Ovary (tissue), 9 donors: ENCODE results near the gene GLI3. TPM values are rescaled to one million over a fixed set of nuclear protein-coding genes. Genes with fewer than 3 reads are reported as not detected.

Experiments used
- DNase-seq, 5 donors: peaks; one replicate each; pipeline ENCODE4 v3.0.0-alpha.2; 2019 to 2020
- H3K27ac ChIP-seq, 2 donors: fragments of 200-600 bp; one replicate each; pipeline versions ENCODE4 v1.5.1 to v1.8.0; 2019 to 2022
- H3K27me3 ChIP-seq: fragments of 200-600 bp; one replicate; pipeline ENCODE4 v1.8.0; 2022
- H3K36me3 ChIP-seq: fragments of 200-600 bp; sonication (generic); one replicate; pipeline ENCODE4 v1.5.1; 2019
- H3K4me1 ChIP-seq: one replicate; pipeline ENCODE4 v1.8.1; 2013; ENCODE audit warnings: mild to moderate bottlenecking, moderate library complexity; ENCODE audit not compliant: insufficient read depth
- H3K4me3 ChIP-seq: fragments of 200-600 bp; sonication (generic); one replicate; pipeline ENCODE4 v1.5.1; 2017
- H3K9me3 ChIP-seq, 2 donors: fragments of 200-600 bp in 1 of 2; sonication (generic) in 1 of 2; one replicate each; pipeline versions ENCODE4 v1.5.1 to v1.8.1; 2013 to 2019; ENCODE audit warnings: mild to moderate bottlenecking in 1 of 2, moderate library complexity in 1 of 2
- EP300 ChIP-seq: sonication (generic); formaldehyde crosslinking; IDR thresholded peaks from one replicate; pipeline ENCODE4 v1.6.1; 2017; ENCODE audit warnings: antibody characterized with exemption
- POLR2A ChIP-seq: fragments of 450-650 bp; IDR thresholded peaks from one replicate; pipeline ENCODE4 v1.6.1; 2017; ENCODE audit warnings: antibody characterized with exemption, mild to moderate bottlenecking, moderate library complexity
- WGBS, 3 donors: extraction: QIAGEN DNeasy Blood & Tissue Kit in 1 of 3; methylation state at CpG; one replicate each; pipeline versions ENCODE4 v1.1.5 to v1.1.7; 2013 to 2017; 5-methylcytosine and 5-hydroxymethylcytosine counted together
- intact Hi-C, 4 donors: fragments of 100-400 bp; cut with DNase I; formaldehyde crosslinking; loops; one replicate each; pipeline versions ENCODE4 v1.11.0 to v1.15.1; 2022 to 2023
- polyA plus RNA-seq, 2 donors: library from polyadenylated mRNA; stranded (reverse); fragments of 200-250 nt in 1 of 2; fragments of 350-450 nt in 1 of 2; fragmentation: Illumina TruSeq in 1 of 2; extraction: RNeasy Lipid Tissue Mini Kit (QIAGEN cat#74804) in 1 of 2; gene quantifications; one replicate each; pipeline ENCODE4 v1.2.3, GENCODE V29; 2013 to 2014
- total RNA-seq, 7 donors: library from RNA; depleted of rRNA in 2 of 7; stranded (reverse); fragments of >200 nt in 2 of 7; fragmentation: NEBNext Ultra II Directional in 3 of 7; extraction: Animal tissue kit (Norgen Biotek cat#: 25700) in 3 of 7; gene quantifications; one replicate each; pipeline versions ENCODE4 v1.1.0 to v1.2.4, GENCODE V29; 2016 to 2023
- TF ChIP-seq, protein P1 (sequence below), 3 donors: fragments of 450-650 bp in 2 of 3; fragments of 200-600 bp in 1 of 3; IDR thresholded peaks; one replicate each; pipeline versions ENCODE4 v1.5.1 to v1.8.0; 2016 to 2022; ENCODE audit warnings: antibody characterized with exemption in 3 of 3, mild to moderate bottlenecking in 1 of 3
- donor health status: DM: no; HTN: no; CAD: no; lungs with moderate emphysema.
- donor health status: DM: no; HTN: no; CAD: no.
- donor health status: Bipolar disorder and iron deficiency.
- donor health status: DM: yes; HTN: yes; CAD: no.
- donor health status: DM: no; HTN: no; CAD: no.
- donor health status: DM: yes; HTN: yes; CAD: no.

Gene GLI3
- total and polyA plus RNA-seq, 9 donors = 9.5 to 67.1 (median 50.5) TPM

- Histone ChIP-seq H3K27me3 (no peaks in the 10 kb centered on the region), H3K27ac (no peak overlapping the region), H3K36me3 (no peaks in the 10 kb centered on the region), H3K4me3 (no peak overlapping the region), H3K4me1 (peaks cover 3% of the 10 kb centered on the region), H3K9me3 (no peaks in the 10 kb centered on the region)
- whole genome bisulfite sequencing, 3 donors = 62 to 67% (median 63%) methylated on average over 2 of the region's 2 CpGs
- no peak for DNase-seq
- intact Hi-C loops = no loop called here
- TF ChIP-seq POLR2A (no peak), EP300 (no peak)
- TF ChIP-seq, protein P1, sequence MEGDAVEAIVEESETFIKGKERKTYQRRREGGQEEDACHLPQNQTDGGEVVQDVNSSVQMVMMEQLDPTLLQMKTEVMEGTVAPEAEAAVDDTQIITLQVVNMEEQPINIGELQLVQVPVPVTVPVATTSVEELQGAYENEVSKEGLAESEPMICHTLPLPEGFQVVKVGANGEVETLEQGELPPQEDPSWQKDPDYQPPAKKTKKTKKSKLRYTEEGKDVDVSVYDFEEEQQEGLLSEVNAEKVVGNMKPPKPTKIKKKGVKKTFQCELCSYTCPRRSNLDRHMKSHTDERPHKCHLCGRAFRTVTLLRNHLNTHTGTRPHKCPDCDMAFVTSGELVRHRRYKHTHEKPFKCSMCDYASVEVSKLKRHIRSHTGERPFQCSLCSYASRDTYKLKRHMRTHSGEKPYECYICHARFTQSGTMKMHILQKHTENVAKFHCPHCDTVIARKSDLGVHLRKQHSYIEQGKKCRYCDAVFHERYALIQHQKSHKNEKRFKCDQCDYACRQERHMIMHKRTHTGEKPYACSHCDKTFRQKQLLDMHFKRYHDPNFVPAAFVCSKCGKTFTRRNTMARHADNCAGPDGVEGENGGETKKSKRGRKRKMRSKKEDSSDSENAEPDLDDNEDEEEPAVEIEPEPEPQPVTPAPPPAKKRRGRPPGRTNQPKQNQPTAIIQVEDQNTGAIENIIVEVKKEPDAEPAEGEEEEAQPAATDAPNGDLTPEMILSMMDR (IDR thresholded peaks at IDR 0.05) = no peak
Measured at GRCh38 chr7:42064534-42064933, 172.5 kb downstream of the GLI3 start.

DNA sequence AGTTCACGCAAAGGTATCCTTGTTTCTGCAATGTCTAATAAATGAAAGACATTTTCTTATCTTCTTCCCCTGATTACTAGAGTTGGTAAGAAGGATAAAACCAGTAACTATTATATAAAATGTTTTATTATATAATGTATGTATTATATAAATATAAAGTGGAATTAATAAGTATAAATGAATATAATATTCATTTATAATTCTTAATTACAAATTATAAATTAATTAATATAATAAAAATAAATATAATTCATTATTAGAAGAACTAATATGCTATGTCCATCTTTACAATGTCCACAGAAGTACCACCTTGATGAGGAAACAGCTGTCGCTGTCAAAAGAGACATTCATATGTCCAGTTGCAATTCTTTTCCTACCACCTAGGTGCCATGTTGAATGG lies 177.7 kb downstream of the GLI3 start:
- H3K36me3 ChIP-seq = no peaks in the 10 kb centered on the region
- intact Hi-C loops = no loop called here
- H3K9me3 ChIP-seq = no peaks in the 10 kb centered on the region
- H3K4me1 ChIP-seq = no peaks in the 10 kb centered on the region
- peaks cover 3% of the 10 kb centered on the region for H3K27me3 ChIP-seq
- no peak for DNase-seq
- 49 to 50% (median 49%) methylated on average over 2 of the region's 2 CpGs for WGBS, 3 donors
- no peak overlapping the region for H3K27ac ChIP-seq
- TF ChIP-seq POLR2A (no peak), EP300 (no peak)
- TF ChIP-seq, protein P1 (IDR thresholded peaks at IDR 0.05) = no peak
- no peak overlapping the region for H3K4me3 ChIP-seq

GRCh38 chr7:42057331-42057730 lies 179.7 kb downstream of the GLI3 start:
- H3K27ac ChIP-seq = no peak overlapping the region
- H3K4me3 ChIP-seq = no peak overlapping the region
- TF ChIP-seq EP300 (no peak), POLR2A (no peak)
- no peaks in the 10 kb centered on the region for H3K9me3 ChIP-seq
- DNase-seq = no peak
- WGBS, 3 donors = 96 to 98% (median 98%) methylated on average over 2 of the region's 2 CpGs
- no peaks in the 10 kb centered on the region for H3K36me3 ChIP-seq
- intact Hi-C loops = no loop called here
- peaks cover 3% of the 10 kb centered on the region for H3K27me3 ChIP-seq
- no peaks in the 10 kb centered on the region for H3K4me1 ChIP-seq

- no peaks in the 10 kb centered on the region for H3K36me3 ChIP-seq
- no peak for DNase-seq
- H3K27ac ChIP-seq = no peak overlapping the region
- H3K4me1 ChIP-seq = no peaks in the 10 kb centered on the region
- peaks cover 3% of the 10 kb centered on the region for H3K27me3 ChIP-seq
- no peaks in the 10 kb centered on the region for H3K9me3 ChIP-seq
- 53 to 71% (median 62%) methylated on average over 5 of the region's 5 CpGs for WGBS, 3 donors
- H3K4me3 ChIP-seq = no peak overlapping the region
- no peak for TF ChIP-seq EP300
- TF ChIP-seq POLR2A = no peak
- TF ChIP-seq, protein P1 (IDR thresholded peaks at IDR 0.05) = no peak
- intact Hi-C loops = no loop called here
Measured at GRCh38 chr7:42055171-42055570, 181.8 kb downstream of the GLI3 start.

DNA sequence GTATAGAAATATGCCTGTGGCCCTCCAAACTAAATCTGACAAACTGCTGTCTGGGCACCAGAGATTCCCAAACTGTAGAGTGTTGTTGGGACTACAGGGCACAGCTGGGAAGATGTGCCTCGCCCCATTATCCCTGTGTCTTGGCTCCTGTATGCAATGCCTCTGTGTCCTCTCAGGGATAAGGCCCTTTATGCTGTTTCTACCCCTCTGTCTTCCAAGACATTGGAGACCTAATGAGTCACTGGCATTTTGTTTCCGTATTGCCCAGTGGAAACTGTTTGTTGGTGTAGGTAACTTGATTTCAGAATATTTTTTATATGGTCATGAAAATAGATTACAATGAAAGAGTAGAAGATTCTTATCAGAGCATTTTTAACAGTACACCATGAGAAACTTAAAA lies 183.2 kb downstream of the GLI3 start:
- DNase-seq = no peak
- Histone ChIP-seq H3K27me3 (no peaks in the 10 kb centered on the region), H3K27ac (no peak overlapping the region), H3K4me1 (no peaks in the 10 kb centered on the region), H3K9me3 (no peaks in the 10 kb centered on the region), H3K4me3 (no peak overlapping the region), H3K36me3 (no peaks in the 10 kb centered on the region)
- no peak for TF ChIP-seq EP300
- no peak for TF ChIP-seq POLR2A
- TF ChIP-seq, protein P1 (IDR thresholded peaks at IDR 0.05) = no peak
- intact Hi-C loops = no loop called here
- 91 to 95% (median 91%) methylated on average over 2 of the region's 2 CpGs for WGBS, 3 donors
